HG02798 (cell line): ENCODE measurements around the gene SELP.
"Not testable (repeated sequence)": the region's sequence is repeated elsewhere in the genome, so short reads cannot be mapped to it uniquely, and the experiment has no call there.

ENCODE experiments used
- ATAC-seq: cut with Tn5 transposase; IDR thresholded peaks from one replicate; pipeline ENCODE4 v1.9.1; 2021; ENCODE audit warnings: mild to moderate bottlenecking; ENCODE audit not compliant: unreplicated experiment, poor library complexity

SELP gene

DNA sequence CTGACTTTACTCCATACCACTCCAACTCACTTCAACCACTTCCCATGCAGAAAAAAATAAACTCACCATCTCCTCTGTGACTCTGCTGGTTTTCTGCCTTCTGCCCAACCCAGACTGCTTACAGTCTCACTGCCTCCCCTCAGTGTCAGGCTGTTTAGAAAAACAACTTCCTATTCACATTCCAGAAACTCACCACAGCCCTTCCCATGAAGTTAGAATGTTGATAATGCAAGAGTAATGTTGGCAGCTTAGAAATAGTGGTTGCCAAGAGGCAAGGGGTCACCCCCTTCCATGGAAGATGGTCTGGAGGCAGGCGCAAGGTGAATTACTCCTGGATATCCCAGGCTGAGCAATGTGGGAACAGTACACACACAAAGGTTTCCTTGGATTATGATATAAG lies at the start of gene SELP:
Gene SELP (minus strand): TSS at position 119 of the 400 bp plus-strand sequence. CDS start 50 bp downstream, at position 69.
- ATAC-seq: no peak

DNA sequence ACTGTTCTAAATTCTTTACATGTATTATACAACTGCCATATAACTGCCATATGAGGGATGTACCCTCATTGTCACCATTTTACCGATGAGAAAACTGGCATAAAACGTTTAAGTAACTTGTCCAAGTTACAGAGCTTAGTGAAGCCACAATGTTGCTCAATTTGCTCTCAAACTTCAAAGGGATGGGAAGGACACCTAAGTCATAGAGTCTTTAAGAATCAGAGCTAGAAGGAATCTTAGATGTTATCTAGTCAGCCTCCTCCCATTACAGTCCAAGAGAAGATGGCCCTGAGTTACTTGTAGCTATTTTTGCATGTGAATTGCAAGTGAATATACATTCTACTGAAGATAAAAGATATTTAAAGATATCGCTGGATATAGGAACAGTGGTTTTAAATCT lies 49.8 kb upstream of the SELP start:
- no peak for ATAC-seq

DNA sequence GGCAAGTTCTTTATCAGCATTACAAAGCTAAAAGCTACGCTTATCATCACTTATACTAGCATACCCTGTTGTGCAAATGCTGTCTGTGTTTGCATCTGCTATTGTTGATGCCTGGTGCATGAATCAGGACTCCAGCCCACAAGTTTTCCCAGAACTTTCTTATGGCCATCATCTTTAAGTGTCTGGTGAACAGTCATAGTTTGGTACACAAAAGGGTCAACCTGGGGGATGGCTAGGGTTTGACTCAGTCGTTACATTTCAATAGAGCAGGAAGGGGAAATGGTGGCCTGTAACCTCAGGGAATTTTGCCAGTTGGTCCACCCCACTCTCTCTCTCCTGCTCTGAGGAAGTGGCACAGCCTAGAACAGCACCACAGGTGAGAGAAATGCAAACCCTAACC lies 46.1 kb upstream of the SELP start:
- ATAC-seq: no peak

DNA sequence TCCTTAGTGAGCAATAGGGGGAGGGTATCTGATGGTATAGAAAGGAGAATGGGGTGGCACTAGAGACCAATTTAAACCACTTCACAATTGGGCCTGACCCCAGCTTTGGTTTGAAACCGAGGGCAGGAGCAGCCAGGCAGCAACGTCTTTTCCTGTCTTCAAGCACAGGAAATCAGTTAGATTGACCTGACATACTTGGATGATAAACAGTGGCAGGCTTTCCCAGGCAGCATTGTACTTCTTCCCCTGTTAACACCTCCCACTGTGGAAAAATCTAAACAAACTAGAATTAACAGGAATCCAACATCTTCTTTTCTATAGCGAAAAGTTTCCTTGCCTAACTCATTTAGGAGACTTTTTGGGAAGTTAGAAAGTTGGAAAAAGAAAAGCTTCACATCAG lies 40.9 kb upstream of the SELP start:
- no peak for ATAC-seq

DNA sequence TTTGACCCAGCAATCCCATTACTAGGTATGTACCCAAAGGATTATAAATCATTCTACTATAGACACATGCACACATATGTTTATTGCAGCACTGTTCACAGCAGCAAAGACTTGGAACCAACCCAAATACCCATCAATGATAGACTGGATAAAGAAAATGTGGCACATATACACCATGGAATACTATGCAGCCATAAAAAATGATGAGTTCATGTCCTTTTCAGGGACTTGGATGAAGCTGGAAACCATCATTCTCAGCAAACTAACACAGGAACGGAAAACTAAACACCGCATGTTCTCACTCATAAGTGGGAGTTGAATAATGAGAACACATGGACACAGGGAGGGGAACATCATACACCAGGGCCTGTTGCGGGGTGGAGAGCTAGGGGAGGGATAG lies 40.3 kb upstream of the SELP start:
- ATAC-seq: not testable (repeated sequence)

DNA sequence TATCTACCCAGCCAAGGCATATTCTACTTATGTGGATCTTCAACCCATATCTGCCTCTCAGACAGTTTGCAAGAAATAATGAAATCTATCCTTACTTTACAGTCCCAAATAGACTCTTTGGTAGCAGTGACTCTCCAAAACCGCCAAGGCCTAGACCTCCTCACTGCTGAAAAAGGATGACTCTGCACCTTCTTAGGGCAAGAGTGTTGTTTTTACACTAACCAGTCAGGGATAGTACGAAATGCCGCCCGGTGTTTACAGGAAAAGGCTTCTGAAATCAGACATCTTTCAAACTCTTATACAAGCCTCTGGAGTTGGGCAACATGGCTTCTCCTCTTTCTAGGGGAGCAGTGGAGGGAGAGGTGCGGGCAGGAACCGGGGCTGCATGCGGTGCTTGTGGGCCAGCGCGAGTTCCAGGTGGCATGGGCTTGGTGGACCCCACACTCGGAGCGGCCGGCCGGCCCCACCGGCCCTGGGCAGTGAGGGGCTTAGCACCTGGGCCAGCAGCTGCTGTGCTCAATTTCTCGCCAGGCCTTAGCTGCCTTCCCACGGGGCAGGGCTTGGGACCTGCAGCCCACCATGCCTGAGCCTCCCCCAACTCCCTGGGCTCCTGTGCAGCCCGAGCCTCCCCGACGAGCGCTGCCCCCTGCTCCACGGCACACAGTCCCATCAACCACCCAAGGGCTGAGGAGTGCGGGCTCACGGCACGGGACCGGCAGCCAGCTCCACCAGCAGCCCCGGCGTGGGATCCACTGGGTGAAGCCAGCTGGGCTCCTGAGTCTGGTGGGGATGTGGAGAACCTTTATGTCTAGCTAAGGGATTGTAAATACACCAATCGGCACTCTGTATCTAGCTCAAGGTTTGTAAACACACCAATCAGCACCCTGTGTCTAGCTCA lies 38.0 kb upstream of the SELP start:
- not testable (repeated sequence) for ATAC-seq

DNA sequence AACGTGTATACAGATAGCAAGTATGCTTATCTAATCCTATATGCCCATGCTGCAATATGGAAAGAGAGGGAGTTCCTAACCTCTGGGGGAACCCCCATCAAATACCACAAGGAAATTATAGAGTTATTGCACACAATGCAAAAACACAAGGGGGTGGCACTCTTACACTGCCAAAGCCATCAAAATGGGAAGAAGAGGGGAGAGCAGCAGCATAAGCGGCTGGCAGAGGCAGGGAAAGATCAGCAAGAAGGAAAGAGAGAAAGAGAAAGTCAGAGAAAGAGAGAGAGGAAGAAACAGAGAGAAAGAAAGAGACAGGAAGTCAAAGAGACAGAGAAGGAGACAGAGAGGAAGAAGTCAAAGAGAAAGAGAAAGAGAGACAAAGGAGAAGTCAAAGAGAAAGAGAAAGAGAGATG lies 37.3 kb upstream of the SELP start:
- peak; percentile 59 for ATAC-seq

DNA sequence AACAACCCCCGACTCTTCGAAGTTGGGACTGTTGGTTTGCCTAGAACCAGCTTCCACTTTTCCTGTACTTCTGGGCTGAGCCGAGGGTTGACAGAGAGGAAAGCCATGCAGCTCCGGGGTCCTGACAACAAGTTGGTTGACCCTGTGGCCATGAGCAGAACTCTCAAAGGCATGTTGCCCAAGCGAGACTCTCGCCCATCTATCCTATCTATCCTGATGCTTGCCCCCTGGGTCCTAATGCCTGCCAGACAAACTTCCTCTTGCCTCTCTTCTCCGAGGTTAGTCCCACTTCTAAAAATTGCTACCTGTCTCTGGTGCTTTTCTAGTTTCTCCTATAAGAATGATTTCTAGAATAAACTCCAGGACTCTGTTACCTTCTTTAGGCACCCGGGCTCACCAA lies 32.8 kb upstream of the SELP start:
- not testable (repeated sequence) for ATAC-seq

DNA sequence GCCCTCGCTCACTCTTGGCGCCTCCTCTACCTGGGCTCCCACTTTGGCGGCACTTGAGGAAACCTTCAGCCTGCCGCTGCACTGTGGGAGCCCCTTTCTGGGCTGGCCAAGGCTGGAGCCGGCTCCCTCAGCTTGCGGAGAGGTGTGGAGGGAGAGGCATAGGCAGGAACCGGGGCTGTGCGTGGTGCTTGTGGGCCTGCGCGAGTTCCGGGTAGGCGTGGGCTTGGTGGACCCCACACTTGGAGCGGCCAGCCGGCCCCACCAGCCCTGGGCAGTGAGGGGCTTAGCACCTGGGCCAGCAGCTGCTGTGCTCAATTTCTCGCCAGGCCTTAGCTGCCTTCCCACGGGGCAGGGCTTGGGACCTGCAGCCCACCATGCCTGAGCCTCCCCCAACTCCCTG lies 31.1 kb upstream of the SELP start:
- ATAC-seq: not testable (repeated sequence)

DNA sequence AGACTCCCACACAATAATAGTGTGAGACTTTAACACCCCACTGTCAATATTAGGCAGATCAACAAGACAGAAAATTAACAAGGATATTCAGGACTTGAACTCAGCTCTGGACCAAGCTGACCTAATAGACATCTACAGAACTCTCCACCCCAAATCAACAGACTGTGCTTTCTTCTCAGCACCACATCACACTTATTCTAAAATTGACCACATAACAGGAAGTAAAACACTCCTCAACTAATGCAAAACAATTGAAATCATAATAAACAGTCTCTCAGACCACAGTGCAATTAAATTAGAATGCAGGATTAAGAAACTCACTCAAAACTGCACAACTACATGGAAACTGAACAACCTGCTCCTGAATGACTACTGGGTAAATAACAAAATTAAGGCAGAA lies 28.9 kb upstream of the SELP start:
- not testable (repeated sequence) for ATAC-seq

DNA sequence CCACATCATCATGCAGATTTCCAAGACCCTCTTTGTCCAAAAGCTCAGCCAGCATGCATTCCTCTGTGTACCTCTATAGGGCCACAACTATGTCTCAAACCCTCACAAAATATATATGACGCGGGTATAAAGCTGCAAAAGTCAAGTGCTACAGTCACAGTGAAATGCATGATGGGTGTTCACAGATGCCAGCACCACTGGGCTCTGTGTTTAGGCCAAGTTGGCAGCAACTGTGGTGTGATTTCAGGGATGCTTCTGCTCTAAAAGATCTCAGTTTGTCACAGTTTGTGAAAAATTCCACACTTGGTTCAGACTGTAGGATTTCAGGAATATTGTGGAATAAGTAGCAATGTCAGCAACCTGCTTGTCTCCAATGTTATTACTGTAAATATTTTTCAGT lies 23.9 kb upstream of the SELP start:
- ATAC-seq: no peak

DNA sequence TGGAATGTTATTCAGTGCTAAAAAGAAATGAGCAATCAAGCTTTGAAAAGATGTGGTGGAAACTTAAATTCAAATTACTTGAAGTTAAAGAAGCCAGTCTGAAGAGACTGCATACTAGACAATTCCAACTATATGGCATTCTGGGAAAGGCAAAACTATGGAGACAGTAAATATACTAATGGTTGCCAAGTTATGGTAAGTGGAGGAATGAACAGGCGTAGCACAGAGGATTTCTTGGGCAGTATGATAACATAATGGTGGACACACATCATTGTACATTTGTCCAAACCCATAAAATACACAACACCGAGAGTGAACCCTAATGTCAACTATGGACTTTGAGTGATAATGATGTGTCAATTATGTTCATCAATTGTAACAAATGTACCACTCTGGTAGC lies 21.1 kb upstream of the SELP start:
- ATAC-seq: no peak

DNA sequence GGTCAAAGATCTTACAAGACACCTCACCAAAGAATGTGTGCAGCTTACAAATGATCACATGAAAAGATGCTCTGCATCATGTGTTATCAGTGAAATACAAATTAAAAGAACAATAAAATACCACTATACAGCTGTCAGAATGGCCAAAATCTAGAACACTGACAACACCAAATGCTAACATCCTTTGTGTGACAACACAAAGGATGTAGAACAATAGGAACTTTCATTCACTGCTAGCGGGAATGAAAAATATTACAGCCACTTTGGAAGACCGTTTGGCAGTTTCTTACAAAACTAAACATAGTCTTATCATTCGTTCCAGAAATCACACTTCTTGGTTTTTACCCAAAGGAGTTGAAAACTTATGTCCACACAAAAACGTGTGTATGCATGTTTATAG lies 20.6 kb upstream of the SELP start:
- ATAC-seq: no peak

DNA sequence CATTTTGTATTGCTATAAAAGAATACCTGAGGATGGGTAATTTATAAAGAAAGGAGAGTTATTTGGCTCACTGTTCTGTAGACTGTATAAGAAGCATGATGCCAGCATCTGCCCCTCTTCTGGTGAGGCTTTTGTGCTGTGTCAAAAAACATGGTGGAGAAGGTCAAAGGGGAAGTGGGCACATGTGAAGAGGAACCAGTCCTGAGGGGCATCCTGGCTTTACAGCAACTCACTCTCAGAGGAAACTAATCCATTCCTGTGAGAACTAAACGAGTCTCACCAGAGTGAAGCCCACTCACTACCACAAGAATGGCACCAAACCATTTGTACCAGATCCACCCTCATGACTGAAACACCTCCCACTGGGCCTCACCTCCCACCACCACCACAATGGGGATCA lies 18.8 kb upstream of the SELP start:
- ATAC-seq: no peak

DNA sequence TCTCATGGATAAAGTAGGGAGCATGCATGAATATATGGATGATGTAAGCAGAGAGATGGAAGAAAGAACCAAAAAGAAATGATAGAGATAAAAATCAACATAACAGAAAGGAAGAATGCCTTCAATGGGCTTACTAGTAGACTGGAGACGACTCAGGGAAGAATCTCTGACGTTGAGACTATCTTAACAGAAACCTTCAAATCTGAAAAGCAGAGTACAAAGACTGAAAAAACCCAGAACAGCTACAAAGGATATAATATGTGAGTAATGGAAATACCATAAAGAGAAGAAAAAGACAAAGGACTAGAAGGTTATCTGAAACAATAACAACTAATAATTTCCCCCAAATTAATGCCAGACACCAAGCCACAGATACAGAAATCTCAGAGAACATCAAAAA lies 18.3 kb upstream of the SELP start:
- ATAC-seq: no peak

DNA sequence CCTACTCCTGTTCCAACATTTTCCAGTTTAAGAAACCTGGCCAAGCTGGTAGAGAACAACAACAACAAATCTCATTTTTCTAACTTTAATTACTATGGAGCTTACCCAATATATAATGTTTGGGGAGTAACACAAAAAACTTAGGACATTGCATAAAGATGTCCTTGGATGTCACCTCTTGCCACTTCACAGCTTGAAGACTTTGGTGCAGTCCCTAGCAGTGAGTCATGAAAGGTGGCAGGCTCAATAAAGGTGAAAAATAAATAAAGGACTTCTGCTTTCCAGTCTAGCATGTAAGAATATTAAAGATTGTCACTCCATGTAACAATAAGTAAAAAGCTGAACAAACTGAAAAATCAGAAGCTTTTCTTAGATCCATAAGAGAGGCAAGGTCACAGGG lies 17.6 kb upstream of the SELP start:
- ATAC-seq: no peak

DNA sequence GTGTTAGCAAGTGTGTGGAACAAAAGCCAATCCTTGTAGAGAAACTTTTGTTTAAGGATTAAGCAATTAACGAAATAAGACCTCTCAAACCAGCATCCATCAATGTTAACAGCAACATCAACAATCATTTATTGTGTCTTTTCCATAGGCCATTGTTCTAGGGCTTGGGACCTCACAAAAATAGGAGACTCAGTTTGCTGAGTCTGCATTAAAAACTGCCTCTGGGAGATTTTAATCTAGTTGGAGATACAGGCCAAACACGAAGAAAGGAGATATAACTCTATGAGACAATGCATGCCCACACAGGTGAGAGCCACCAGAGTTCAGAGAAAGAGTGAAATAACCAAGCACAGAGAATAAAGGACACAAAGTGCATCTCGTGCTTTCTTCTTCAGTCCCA lies 14.4 kb upstream of the SELP start:
- no peak for ATAC-seq

DNA sequence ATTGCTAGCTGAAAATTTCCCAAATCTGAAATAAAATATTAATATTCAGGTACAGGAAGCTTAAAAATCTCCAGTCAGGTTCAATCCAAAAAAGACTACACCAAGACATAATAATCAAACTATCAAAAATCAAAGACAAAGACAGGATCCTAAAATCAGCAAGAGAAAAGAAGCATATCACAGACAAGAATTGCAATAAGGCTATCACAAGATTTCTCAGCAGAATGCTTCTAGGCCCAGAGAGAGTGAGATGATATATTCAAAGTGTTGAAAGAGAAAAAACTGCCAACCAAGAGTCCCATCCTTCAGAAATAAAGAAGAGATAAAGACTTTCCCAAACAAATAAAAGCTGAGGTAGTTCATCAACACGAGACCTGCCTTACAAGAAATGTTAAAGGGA lies 5.0 kb upstream of the SELP start:
- no peak for ATAC-seq

DNA sequence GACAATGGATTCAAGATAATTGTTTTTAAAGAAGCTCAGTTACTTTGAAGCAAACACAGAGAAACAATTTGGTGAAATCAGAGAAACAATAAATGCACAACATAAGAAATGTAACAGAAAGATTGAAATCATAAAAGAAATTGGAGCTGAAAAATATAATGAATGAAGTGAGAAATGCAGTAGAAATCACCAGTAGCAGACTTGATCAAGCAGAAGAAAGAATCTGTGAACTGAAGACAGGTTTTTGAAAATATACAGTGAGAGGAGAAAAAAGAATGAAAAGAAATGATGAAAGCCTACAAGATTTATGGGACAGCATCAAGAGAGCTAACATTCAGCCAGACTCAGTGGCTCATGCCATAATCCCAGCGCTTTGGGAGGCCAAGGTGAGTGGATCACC lies 4.2 kb upstream of the SELP start:
- ATAC-seq: no peak

DNA sequence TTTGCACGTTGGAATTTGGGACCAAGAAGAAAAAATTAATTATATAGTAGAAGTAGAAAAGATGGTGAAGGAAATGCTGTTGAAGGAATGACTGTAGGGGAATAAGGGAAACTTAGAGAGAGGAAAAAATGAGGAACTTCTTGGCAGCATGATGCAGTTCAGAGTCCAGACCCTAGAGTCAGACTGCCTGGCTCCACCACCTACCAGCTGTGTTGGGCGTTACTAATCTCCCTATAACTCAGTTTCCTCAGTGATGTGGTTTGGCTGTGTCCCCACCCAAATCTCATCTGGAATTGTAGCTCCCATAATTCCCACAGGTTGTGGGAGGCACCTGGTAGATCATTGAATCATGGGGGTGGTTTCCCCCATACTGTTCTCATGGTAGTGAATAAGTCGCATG lies 1.3 kb upstream of the SELP start:
- no peak for ATAC-seq

DNA sequence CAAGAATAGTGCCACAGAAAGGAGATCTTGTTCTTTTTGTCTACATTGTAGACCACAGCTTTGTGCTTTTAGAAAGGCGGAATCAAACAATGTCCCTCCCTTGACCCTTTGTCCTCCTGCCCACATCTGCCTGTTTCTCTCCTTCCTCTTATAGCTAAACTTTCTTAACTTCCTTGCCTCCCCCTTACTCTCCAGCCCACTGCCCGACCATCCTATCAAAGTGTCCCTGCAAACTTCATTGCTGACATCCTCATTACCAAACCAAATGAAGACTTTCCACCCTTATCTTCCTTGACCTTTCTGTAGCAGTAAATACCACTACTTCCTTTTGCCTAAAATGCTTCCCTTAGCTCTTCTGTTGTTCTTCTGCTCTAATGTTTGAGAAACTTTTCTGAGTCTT lies 5.0 kb downstream of the SELP start:
- ATAC-seq: no peak

DNA sequence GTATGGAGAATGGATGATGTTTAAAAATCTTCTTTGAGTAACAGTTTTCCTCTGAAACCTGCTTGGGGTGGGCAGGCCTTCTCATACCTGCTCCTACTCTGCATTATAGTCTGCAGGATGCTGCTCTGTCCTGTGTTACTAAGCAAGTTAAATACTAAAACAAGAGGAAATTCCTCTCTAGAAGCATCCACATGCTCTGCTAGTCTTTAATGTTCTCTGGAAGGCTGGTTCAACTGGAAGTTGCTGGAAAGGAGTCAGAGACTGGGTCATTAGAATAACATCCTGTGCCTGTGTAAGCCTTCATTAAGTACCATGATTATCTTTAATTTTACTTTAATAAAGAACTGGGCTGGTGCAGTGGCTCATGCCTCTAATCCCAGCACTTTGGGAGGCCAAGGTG lies 5.8 kb downstream of the SELP start:
- ATAC-seq: no peak
